HG03045 (cell line): Measurements from ENCODE around the gene PIRT.

Source experiments
- ATAC-seq: cut with Tn5 transposase; IDR thresholded peaks from one replicate; pipeline ENCODE4 v1.9.1; 2021; ENCODE audit warnings: mild to moderate bottlenecking, moderate library complexity; ENCODE audit not compliant: unreplicated experiment

The PIRT gene

DNA sequence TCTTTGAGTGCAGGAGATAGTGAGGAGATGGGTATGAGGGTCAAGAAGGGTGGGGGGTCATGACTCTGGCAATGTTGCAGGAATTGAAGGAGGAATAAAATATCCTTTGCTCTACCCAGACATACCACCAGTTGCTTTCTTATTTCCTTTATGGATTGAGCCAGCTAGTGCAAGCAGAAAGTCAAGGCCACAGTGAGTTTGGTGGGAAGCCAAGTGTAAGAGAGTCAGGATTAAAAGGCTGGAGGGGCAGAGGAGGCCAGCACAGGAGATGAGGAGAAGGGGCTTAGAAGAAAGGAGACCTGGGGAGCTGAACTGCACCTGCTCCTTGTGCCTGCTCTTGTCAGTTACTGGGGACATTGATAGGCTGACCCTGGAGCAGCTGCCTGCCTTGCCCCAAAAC is 16.1 kb downstream of the PIRT start:
- no peak for ATAC-seq

DNA sequence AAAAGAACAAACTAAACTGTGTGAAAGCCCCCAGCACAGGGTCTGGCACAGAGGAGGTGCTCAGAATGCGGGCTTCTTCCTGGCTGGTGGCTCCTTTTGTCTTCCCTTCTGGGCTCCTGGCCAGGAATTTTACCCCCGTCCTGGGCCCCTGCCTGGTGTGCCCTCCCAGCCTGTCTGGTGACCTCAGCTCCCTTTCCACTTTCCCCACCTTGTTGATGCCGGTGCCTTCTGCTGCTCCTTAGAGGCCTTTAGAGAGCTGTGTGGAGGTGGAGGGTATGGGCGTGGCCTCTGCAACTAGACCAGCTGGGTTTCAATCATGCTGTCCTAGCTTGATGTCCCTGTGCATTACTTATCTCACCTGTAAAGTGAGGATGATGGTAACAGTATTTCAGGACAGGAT is 16.8 kb downstream of the PIRT start:
- ATAC-seq: no peak

- ATAC-seq: no peak
These were observed 22.6 kb downstream of the PIRT start for GRCh38 chr17:10815319-10815718.

DNA sequence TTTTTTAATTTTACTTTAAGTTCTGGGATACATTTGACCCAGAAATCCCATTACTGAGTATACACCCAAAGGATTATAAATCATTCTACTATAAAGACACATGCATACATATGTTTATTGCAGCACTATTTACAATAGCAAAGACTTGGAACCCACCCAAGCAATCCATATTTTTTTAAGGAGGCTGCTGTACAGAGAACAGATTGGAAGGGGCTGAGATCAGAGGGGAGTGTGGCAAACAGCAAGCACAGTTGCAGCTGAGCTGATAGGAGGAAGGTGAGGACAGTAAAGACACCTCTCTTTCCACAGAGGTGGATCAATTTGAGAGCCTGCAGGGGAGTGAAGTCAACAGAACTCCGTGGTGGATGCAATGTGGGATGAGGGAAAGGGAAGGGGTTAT is 23.8 kb downstream of the PIRT start:
- ATAC-seq: no peak

- no peak for ATAC-seq
These were observed 25.2 kb downstream of the PIRT start for GRCh38 chr17:10812674-10813073.

DNA sequence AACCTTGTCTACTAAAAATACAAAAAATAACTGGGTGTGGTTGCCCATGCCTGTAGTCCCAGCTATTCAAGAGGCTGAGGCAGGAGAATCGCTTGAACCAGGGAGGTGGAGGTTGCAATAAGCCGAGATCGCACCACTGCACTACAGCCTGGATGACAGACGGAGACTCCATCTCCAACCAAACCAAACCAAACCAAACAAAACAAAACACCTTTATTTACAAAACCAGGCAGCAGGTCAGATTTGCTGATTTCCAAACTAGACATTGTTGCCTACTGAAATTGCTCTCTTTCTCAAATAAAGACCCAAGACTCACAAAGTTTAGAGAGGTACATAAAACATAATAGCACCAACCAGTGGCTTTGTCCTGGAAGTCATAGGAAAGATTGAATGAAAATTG is 28.3 kb downstream of the PIRT start:
- no peak for ATAC-seq

GRCh38 chr17:10807704-10808128 is 30.2 kb downstream of the PIRT start:
- ATAC-seq: no peak

DNA sequence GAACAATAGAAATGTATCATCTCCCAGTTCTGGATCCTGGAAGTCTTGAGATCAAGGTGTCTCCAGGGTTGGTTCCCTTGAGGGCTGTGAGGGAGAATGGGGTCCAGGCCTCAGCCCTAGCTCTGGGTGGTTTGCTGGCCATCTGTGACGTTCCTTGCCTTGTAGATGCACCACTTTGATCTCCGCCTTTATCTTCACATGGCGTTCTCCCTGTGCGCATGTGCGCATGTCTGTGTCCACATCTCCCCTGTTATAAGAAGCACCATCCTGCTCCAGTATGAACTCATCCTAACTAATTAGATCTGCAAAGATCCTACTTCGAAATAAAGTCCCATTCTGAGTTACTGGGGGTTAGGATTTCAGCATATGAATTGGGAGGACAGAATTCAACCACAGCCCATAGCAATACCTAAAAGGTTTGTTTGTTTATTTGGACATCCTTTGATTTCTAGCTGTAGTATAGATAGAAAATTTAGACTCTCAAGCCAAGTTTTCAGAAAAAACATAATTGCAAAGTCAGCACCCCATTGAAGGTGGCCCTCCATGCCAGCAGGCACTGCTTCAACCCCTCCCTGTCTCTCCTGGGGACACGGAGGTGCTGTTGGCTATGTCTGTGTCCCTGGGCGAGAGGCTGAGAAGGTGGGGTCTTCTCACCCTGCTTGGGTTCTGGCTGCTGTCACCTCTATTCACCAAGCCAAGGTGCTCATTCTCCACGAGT is 31.2 kb downstream of the PIRT start:
- ATAC-seq: no peak

DNA sequence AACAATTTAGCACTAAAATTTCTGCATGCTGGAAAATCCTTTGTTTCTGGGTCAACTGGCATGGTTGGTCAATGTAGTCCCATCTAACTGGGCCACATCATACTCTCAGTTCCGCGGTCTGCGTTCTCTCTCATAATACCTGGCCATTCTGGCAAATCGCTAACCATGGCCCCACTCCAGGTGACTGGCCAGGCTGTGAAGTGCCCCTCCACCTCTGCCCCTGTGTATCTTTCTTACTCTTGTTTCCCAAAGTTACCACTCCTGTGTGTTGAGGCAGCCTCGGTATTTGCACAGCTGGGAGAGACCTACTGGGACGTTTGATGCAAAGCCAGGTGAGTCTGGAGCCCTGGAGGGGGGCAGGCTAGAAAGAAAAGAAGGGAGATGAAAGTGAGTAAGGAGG is 32.0 kb downstream of the PIRT start:
- ATAC-seq: no peak

GRCh38 chr17:10804546-10804945 is 33.3 kb downstream of the PIRT start:
- ATAC-seq: no peak

GRCh38 chr17:10803830-10804475 is 33.9 kb downstream of the PIRT start, which contains the start of gene TMEM238L:
Gene TMEM238L, minus strand, starts transcription at chr17:10804099. Its CDS starts 136 bp downstream, at chr17:10803963.
- ATAC-seq: no peak

GRCh38 chr17:10803350-10803749 is 34.5 kb downstream of the PIRT start:
- ATAC-seq: no peak

DNA sequence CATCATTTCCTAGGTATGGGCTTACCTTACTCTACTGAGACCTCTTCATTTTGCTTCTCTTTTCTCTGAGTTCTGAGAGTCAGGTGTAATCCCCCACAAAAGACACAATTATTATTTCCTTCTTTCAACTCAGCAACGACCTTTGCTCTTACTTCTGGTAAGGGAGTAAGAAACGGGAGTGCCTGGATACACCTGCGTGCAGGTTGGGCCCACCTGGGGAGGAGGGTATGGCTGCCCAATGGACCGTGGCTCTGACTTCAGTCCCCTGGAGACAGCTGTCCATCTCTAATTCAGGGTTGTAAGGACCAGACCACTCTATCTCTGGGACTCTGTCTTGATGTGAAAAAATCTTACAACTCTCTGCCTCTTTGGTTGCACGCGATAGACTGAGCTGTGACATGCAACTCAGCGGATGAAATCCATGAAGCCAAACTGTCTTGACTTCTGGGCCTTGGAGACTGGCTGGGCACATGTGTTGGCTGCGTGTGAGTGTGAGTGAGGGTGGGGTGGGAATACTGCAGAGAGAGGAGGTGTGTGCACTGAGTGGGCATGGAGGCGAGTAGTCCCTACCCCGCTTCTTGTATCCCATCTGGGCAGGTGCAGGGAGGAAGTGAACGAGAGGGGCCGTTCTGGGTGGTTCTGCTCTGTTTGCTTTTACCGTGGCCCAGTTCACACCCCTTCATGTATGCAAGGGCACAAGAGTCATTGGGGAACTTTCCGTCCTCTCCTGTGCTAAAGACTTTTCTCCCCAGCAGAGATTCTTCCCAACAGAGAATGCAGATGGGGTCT is 35.2 kb downstream of the PIRT start:
- ATAC-seq: no peak

DNA sequence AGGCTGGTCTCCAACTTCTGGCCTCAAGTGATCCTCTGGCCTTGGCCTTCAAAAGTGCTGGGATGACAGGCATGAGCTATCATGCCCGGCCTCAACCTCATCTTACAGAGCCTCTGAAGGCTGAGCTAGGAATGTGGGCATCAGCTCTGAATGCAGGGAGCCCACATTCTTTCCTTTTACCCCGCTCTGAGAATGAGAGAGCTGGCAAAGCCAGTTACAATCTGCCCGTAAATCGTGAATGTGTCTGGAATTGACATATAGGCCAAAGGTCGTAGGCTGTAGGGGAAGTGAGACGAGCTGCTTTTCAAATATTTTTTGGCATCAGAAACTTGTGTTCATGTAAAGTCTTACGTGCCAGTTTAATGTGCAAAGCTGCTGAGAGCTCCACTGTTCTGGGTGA is 38.5 kb downstream of the PIRT start:
- no peak for ATAC-seq

DNA sequence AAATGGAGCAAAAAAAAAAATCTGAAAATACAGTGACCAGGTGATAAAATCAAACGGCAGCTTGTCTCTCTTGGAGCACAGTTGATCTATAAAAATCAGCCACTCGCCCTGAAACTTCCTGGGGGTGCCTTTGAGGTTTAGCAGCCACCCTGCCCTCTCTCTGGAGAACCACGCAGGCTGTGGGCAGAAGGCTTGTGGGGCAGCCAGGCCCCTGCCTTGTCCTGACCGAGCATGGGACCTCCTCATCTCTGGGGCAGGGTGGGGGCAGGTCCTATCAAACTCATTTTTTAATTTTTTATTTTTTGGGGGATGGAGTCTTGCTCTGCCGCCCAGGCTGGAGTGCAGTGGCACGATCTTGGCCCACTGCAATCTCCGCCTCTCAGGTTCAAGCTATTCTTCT is 39.0 kb downstream of the PIRT start:
- ATAC-seq: no peak

DNA sequence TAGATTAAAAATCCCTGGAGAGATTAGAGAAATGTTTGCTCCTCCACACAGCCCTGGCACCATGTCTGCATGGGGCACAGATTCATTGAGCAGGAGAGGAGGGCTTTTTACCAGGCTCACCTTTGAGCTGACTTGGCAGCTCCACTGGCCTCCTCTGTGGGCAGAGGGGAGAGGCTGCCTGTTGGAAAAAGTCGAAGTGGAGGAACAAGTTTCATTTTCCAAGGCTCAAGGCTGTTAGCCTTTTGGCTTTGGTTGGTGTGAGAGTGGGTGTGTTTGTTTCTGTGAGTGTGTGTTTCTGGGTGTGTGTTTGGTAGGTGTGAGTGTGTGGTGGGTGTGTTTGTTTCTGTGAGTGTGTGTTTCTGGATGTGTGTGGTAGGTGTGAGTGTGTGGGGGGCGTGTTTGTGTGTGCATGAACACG is 39.5 kb downstream of the PIRT start:
- ATAC-seq: no peak

DNA sequence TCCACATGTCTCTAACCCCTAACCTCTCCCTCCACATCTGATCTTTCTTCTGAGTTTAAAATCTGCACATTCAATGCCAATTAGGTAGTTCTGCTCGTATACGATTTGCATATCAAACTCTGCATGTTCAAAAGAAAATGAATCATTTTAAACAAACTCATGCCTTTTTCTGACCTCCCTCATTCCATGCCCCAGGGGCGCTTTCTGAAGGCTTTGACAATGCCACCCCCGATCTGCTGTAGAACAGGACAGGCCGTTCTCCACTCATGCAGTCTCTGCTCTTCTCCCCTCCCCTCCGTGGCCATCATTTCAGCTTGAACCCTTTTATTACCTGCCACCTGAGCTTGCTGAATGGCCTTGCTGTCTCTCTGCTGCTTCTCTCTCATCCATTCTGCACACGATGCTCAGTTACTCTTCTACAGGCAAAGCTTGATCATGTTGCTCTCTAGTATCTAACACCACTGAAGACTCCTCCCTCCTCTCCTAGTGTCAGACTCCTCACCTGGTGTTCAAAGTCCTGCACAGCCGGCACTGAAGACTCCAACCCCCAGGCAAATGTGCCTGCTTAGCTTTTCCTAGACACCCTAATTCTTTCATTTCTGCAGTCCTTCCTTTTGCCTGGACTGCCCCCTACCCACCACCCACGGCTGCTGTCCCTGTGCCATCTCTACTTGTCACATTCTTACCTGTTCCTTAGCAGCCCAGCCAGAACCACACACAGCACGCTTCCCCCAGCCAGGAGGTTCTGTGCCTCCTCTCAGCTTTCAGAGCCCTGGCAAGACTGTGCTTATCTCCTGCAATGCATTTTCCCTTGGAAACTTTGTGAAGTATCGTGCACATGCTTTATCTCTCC is 40.2 kb downstream of the PIRT start:
- ATAC-seq: no peak

DNA sequence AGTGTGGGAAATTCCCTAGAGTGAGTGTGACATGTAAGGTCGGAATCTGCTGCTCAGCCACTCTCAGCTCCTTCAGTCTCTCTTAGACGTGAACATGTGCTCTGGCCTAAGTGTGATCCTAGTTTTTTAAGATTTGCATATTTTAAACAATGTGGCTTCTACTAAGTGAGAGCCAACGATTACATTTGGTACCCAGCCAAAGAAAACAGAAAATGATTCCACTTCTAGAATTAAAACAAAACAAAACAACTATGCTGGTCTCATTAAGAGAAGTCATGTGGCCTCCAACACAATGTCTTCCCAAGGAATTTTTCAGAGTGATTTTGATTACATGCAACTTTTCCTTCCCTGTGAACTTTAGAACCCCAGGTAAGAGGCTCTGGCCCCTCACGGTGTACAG is 44.1 kb downstream of the PIRT start:
- ATAC-seq: no peak

DNA sequence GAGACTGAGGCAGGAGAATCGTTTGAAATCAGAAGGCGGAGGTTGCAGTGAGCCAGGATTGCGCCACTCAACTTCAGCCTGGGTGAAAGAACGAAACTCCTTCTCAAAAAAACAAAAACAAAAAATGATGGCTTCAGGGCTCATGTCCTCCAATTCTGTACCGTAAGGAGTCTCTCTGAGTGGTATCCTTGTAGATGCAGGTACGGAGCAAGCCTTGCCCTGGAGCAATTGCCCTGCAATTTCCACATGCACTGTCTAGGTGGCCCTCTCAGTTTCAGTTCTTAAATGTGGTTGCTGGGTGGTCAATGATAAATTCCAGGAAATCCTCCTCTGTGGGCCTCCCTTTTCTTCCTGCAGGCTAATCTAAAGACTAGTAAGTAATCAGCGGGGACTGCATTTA is 44.6 kb downstream of the PIRT start:
- no peak for ATAC-seq

DNA sequence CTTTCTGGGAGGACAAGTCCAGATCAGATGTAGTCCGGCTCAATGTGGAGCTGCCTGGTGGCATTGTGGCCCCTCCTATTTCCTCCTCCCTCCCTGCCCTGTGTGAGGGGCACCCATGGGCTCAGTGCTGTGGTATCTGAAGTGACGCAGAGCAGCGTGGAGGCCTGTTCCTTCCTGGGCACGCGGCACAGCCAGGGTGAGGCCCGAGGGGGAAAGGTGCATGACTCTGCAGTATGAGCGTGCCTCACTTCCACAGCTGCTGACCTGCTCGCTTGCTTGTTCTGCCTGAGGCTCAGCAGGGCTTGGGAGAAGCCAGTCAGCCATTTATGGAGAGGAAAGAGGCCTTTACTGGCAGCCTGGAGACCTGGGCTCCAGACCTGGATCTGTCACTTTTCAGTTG is 45.7 kb downstream of the PIRT start:
- no peak for ATAC-seq
